Measurements from ENCODE around the gene RASSF4.

- no peak for TF ChIP-seq EZH2 (IDR thresholded peaks at IDR 0.05)
- no peak for TF ChIP-seq YY1 (IDR thresholded peaks at IDR 0.05; ENCODE audit: extremely low read depth, insufficient replicate concordance, low read depth, low read length)
Observed at GRCh38 chr10:44985175-44985681, 25.6 kb downstream of the RASSF4 start.
